GM12874 (cell line): Measurements from ENCODE around the gene VPS35L.

Experiments used
- TF ChIP-seq, protein P1 (sequence below): IDR thresholded peaks from 2 replicates; pipeline ENCODE4 v1.5.1; 2011; ENCODE audit warnings: low read depth, mild to moderate bottlenecking, control low read depth, low read length, moderate library complexity; ENCODE audit not compliant: insufficient read depth

VPS35L gene

DNA sequence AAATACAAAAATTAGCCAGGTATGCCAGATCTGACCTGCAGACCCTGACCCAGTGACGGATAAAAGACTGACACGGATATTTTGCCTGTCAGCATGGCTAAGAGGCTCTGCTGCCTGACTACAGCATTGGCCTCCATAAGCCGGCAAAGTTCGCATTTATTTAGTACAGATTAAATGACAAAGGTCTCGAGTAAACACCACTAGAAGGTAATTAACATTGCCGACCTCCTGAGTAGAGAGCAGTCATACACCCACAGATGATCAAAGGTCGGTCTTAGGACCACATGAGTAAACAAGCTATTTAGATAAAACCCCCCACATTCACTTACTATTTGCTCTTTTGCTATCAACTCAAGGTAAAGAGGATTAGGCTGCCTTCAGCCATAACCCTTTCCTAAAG, 106.8 kb downstream of the VPS35L start:
- TF ChIP-seq, protein P1, sequence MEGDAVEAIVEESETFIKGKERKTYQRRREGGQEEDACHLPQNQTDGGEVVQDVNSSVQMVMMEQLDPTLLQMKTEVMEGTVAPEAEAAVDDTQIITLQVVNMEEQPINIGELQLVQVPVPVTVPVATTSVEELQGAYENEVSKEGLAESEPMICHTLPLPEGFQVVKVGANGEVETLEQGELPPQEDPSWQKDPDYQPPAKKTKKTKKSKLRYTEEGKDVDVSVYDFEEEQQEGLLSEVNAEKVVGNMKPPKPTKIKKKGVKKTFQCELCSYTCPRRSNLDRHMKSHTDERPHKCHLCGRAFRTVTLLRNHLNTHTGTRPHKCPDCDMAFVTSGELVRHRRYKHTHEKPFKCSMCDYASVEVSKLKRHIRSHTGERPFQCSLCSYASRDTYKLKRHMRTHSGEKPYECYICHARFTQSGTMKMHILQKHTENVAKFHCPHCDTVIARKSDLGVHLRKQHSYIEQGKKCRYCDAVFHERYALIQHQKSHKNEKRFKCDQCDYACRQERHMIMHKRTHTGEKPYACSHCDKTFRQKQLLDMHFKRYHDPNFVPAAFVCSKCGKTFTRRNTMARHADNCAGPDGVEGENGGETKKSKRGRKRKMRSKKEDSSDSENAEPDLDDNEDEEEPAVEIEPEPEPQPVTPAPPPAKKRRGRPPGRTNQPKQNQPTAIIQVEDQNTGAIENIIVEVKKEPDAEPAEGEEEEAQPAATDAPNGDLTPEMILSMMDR, result no peak

DNA sequence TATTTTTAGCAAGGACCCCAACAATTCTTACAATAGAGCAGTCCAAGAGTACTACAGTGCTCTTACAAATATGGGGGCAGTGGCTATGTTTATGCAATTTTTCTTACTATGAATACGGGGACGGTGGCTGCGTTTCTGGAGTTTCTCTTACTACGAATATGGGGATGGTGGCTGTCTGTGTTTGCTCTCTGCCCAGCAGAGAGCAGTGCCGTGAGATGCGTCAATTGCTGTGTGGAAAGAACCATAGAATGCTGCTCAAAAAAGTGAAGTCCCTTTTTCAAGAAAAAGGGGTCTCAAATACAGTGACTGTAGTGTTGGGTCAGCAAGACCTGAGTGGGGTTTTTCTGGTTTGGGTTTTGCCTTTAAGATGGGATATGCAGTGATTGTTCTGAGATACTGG, 108.7 kb downstream of the VPS35L start:
- TF ChIP-seq, protein P1, result no peak

DNA sequence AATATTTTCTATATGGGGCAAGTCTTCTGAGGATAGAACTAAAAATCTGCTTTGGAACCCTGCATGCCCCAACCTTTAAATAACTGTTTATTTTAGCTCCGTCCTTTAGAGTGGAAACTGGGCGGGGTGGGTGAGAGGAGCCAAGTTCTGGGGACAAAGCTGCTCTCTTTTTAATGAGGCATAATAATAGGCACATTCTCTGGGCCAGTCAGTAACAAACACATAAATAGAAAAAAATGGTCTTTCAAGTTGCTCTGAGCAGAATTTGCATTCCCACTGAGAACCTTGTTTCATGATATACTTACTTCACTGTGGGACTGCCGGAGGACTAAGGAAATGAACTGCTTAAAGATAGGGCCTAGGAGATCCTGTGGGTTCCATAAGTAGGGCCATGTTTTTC, 111.0 kb downstream of the VPS35L start:
- TF ChIP-seq, protein P1, result no peak

DNA sequence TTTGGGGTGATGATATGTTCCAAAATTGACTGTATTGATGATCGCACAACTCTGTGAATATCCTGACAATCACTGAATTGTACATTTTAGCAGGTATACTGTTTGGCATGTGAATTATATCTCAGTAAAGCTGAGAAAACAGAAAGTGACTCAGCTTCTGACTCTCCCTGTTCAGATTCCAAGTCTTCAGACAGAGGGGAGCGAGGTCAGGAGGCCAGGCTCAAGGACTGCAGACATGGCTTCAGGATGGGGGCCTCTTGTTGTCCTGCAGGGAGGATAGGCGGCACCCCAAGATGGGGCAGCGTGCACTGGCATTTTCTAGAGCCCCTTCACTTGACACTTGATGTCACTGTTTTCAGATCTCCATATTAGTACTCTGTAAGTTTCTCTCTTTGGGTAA, 116.9 kb downstream of the VPS35L start:
- TF ChIP-seq, protein P1, result no peak

DNA sequence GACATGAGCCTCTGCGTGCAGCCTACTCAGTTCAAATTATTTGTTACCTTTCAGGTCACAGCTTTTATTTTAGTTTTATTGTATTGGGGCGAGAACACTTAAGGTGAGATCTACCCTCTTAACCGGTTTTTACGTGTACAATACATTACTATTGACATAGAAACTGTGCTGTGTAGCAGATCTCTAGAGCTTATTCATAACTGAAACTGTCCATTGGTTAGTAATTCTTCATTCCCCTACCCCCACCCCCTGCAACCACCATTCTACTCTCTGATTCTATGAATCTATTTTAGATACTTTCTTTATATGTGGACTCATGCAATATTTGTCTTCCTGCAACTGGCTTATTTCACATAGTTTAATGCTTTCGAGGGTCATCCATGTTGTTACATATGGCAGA, 119.0 kb downstream of the VPS35L start:
- TF ChIP-seq, protein P1, result no peak

DNA sequence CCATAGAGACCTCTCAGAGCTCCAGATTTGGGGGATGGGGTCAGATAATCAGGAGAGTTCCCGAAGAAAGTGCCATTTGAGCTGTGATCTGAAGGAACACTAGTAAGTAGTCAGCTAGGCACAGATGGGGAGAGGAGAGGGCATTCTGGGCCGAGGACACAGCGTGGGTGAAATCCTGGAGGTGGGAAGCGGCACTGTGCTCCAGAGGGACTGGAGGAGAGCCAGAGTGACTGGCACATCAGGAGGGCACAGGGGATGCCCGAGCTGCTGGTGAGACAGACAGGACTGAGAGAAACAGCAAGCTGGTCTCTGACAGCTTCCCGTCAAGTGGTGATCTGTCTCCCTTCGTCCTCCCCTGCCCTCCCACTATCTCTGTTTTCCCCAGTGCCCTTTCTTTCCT, 121.9 kb downstream of the VPS35L start:
- TF ChIP-seq, protein P1, result no peak

DNA sequence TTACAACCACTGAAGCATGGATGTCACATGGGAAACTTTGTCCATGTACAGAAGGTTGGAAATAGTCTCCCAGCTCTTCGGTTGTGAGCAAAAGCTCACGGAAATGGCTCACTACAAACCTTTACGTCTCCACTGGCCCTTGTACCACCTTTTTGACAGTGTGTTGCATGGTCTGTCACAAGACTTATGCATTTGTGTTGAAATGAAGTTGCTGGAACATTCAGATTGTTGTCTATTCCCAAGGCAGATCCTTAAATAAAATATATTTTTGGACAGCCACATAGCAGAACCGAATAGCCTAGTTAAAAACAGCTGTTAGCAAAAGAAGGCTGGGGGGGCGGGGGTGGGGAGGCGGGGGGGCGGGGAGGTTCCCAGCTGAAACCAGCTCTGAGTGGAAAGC, 123.3 kb downstream of the VPS35L start:
- TF ChIP-seq, protein P1, result no peak

DNA sequence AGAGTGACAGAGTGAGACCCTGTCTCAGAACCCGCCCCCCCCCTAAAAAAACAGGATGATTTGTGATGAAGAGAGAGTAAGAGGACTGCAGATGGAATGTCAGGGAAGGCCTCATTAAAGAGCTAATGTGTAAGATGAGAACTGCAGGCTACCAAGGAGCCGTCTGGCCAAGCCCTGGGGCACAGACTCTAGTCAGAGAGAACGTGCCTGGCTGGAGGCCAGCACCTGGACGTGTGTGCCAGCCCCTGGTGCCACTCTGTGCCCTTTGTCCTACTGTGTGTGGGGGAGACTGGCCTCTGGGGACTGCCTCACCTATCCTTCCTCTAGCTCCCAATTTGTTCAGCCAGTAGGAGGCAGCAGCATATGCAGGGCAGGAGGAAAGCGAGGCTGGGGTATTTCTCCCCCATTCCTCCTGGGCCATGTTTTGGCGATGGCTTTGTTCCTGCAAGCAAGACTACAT, 125.4 kb downstream of the VPS35L start:
- TF ChIP-seq, protein P1, result 0 out of 2 replicates have a peak, but pooled peaks have one; percentile 7
